ENCODE results near the gene RCOR1. TPM values are rescaled to one million over a fixed set of nuclear protein-coding genes. Genes with fewer than 3 reads are reported as not detected.

The RCOR1 gene
- polyA plus RNA-seq, 2 of the 4 experiments (the other 2 are of a cell fraction): 17.7 to 24.7 TPM

DNA sequence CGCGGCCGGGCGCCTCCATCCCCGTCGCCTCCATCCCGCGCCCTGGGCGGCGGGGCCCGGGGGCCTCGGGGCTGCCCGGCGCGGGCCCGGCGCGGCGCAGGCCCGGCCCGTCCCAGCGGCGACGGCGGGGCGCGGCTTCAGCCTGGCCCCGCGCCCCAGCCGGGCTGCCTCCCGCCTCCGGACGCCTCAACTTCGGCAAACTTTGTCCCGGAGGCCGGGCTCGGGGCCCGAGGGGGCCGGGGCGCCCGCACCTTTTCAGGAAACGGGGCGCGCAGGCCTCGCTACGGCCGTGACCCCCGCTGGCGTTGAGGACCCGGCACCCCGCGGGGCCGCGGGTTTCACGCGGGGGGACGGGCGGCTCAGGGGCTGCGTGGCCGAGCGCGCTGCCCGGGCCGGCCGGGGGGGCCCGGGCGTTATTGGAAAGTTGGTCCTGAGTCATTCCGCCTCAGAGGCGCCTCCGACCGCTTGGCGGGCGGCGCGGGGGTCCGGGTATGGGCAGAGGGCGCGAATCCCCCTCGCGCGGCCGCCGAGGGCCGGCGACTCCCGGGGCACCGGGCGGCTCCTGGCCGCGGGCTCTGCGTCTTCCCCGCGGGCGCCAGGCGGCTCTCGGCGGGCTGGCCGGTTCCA, 185.4 kb downstream of the RCOR1 start:
- Histone ChIP-seq H3K4me1 (peaks cover 33% of the 10 kb centered on the region), H3K27ac (peak overlapping the region; percentile 94 to 95), H3K4me3 (peak overlapping the region; percentile 96), H3K9me3 (no peaks in the 10 kb centered on the region), H3K4me2 (peak overlapping the region; percentile 72)
- no peak for TF ChIP-seq FOSL2 (IDR thresholded peaks at IDR 0.05)
- no peak for TF ChIP-seq FOSL2 (CRISPR knock-in tag; IDR thresholded peaks at IDR 0.05)
- TF ChIP-seq, protein P1, sequence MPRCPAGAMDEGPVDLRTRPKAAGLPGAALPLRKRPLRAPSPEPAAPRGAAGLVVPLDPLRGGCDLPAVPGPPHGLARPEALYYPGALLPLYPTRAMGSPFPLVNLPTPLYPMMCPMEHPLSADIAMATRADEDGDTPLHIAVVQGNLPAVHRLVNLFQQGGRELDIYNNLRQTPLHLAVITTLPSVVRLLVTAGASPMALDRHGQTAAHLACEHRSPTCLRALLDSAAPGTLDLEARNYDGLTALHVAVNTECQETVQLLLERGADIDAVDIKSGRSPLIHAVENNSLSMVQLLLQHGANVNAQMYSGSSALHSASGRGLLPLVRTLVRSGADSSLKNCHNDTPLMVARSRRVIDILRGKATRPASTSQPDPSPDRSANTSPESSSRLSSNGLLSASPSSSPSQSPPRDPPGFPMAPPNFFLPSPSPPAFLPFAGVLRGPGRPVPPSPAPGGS (IDR thresholded peaks at IDR 0.05): no peak
- TF ChIP-seq RAD21 (conservative IDR thresholded peaks at IDR 0.05 in 1 of 2, IDR thresholded peaks at IDR 0.05 in 1 of 2): no peak
- TF ChIP-seq JUNB (IDR thresholded peaks at IDR 0.05): no peak
- TF ChIP-seq NFE2L2 (conservative IDR thresholded peaks at IDR 0.05; ENCODE audit: low read length): no peak
- no peak for TF ChIP-seq TFCP2L1 (CRISPR knock-in tag; IDR thresholded peaks at IDR 0.05)
- no peak for TF ChIP-seq HES2 (IDR thresholded peaks at IDR 0.05)
- TF ChIP-seq ESRRA (IDR thresholded peaks at IDR 0.05; ENCODE audit: borderline replicate concordance, low read length): no peak
- no peak for TF ChIP-seq MAFK (IDR thresholded peaks at IDR 0.05; ENCODE audit: partially characterized antibody)
- no peak for TF ChIP-seq EHMT2 (IDR thresholded peaks at IDR 0.05; ENCODE audit: low read depth)
- no peak for TF ChIP-seq NPAS2 (CRISPR knock-in tag; IDR thresholded peaks at IDR 0.05; ENCODE audit: borderline replicate concordance)
- TF ChIP-seq RCOR1 (IDR thresholded peaks at IDR 0.05; ENCODE audit: low read depth, low read length): no peak
- TF ChIP-seq POLR2A (IDR thresholded peaks at IDR 0.05; ENCODE audit: low read length): no peak
- no peak for TF ChIP-seq BHLHE40 (IDR thresholded peaks at IDR 0.05; ENCODE audit: low read depth, low read length)
- no peak for TF ChIP-seq TP53 (CRISPR knock-in tag; IDR thresholded peaks at IDR 0.05)
- ATAC-seq (peak in 1 of 2 experiments; percentile 48; a peak in 3 of 6 replicates), FAIRE-seq (no peak), DNase-seq (ENCODE audit: low read depth in 1 of 2, low spot score in 1 of 2) (no peak)
- CTCF ChIA-PET: no interaction called here
- POLR2A ChIA-PET: no interaction called here
- no CpG with 5 or more reads among the region's 98 CpGs for WGBS (ENCODE audit: missing lambda C conversion rate)

GRCh38 chr14:102778338-102779083, 186.1 kb downstream of the RCOR1 start:
- Histone ChIP-seq H3K9me3 (no peaks in the 10 kb centered on the region), H3K4me3 (peak overlapping the region; percentile 96), H3K27ac (peak overlapping the region; percentile 94 to 95), H3K4me2 (peak overlapping the region; percentile 72), H3K4me1 (peaks cover 33% of the 10 kb centered on the region)
- no peak for DNase-seq (ENCODE audit: low read depth in 1 of 2, low spot score in 1 of 2)
- CTCF ChIA-PET: no interaction called here
- TF ChIP-seq SREBF2 (IDR thresholded peaks at IDR 0.05): no peak
- TF ChIP-seq MAX (IDR thresholded peaks at IDR 0.05): 0 out of 2 replicates have a peak, but pooled peaks have one; percentile 38
- no peak for TF ChIP-seq RAD21 (conservative IDR thresholded peaks at IDR 0.05 in 1 of 2, IDR thresholded peaks at IDR 0.05 in 1 of 2)
- no peak for TF ChIP-seq FOSL2 (IDR thresholded peaks at IDR 0.05)
- TF ChIP-seq FOSL2 (CRISPR knock-in tag; IDR thresholded peaks at IDR 0.05): no peak
- TF ChIP-seq EHF (CRISPR knock-in tag; IDR thresholded peaks at IDR 0.05): no peak
- ATAC-seq: no peak
- FAIRE-seq: no peak
- POLR2A ChIA-PET: interaction anchor here (1.1 kb wide), 1 partner anchor 84 kb away, joined by 3 read pairs; no protein-coding TSS in a partner anchor
- WGBS (ENCODE audit: missing lambda C conversion rate): 15% methylated on average over 26 of the region's 29 CpGs

- Histone ChIP-seq H3K4me2 (peak overlapping the region; percentile 72), H3K27ac (peak overlapping the region in 1 of 2 experiments; percentile 95; a peak in 1 of 6 replicates), H3K9me3 (no peaks in the 10 kb centered on the region), H3K4me3 (peak overlapping the region; percentile 96), H3K4me1 (peaks cover 33% of the 10 kb centered on the region)
- POLR2A ChIA-PET: interaction anchor here (1.1 kb wide), 1 partner anchor 84 kb away, joined by 3 read pairs; no protein-coding TSS in a partner anchor
- DNase-seq (ENCODE audit: low read depth in 1 of 2, low spot score in 1 of 2) (no peak), FAIRE-seq (no peak), ATAC-seq (no peak)
- TF ChIP-seq MAFK (IDR thresholded peaks at IDR 0.05; ENCODE audit: partially characterized antibody): no peak
- TF ChIP-seq BHLHE40 (IDR thresholded peaks at IDR 0.05; ENCODE audit: low read depth, low read length): no peak
- no peak for TF ChIP-seq SMC3 (IDR thresholded peaks at IDR 0.05)
- no peak for TF ChIP-seq PHF8 (IDR thresholded peaks at IDR 0.05; ENCODE audit: borderline replicate concordance, low read depth)
- TF ChIP-seq ATOH8 (CRISPR knock-in tag; IDR thresholded peaks at IDR 0.05; ENCODE audit: low read depth): no peak
- no peak for TF ChIP-seq MYC (IDR thresholded peaks at IDR 0.05; ENCODE audit: borderline replicate concordance, low read length)
- TF ChIP-seq USF2 (IDR thresholded peaks at IDR 0.05): no peak
- no peak for TF ChIP-seq GATA3 (IDR thresholded peaks at IDR 0.05; ENCODE audit: borderline replicate concordance)
- no peak for TF ChIP-seq ZSCAN20 (CRISPR knock-in tag; IDR thresholded peaks at IDR 0.05)
- TF ChIP-seq, protein P1 (IDR thresholded peaks at IDR 0.05): no peak
- no peak for TF ChIP-seq HES2 (IDR thresholded peaks at IDR 0.05)
- no peak for TF ChIP-seq TFCP2L1 (CRISPR knock-in tag; IDR thresholded peaks at IDR 0.05)
- no peak for TF ChIP-seq TP53 (CRISPR knock-in tag; IDR thresholded peaks at IDR 0.05)
- no peak for TF ChIP-seq CHD4 (IDR thresholded peaks at IDR 0.05; ENCODE audit: borderline replicate concordance)
- CTCF ChIA-PET: no interaction called here
- 69% methylated on average over 4 of the region's 4 CpGs for WGBS (ENCODE audit: missing lambda C conversion rate)
Measured at GRCh38 chr14:102779084-102779462, 186.6 kb downstream of the RCOR1 start.

All from A549 (cell line).